ENCODE measurements around the gene RNLS.

The RNLS gene

DNA sequence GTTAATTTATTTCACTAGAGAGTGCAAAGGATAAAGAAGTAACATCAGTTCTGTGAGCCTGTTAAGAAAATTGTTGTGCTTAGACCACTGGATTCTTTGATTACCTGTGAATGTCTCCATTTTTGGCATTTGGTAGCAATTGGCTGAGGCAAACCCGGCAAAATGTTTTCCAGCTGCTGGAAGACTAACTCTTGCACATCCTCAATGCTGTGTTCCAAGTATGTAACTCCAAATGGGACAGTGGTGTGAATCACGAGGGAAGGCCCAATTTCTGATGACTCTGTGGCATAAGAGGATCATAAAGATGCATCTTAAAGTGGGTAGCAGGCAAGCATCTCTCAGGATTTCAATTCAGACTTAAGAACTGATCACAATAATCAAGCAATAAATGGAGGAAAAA, 268.8 kb downstream of the RNLS start (continued):
- no peak for TF ChIP-seq SP2 (tag by site-specific recombination; IDR thresholded peaks at IDR 0.05)
- TF ChIP-seq, protein P1, sequence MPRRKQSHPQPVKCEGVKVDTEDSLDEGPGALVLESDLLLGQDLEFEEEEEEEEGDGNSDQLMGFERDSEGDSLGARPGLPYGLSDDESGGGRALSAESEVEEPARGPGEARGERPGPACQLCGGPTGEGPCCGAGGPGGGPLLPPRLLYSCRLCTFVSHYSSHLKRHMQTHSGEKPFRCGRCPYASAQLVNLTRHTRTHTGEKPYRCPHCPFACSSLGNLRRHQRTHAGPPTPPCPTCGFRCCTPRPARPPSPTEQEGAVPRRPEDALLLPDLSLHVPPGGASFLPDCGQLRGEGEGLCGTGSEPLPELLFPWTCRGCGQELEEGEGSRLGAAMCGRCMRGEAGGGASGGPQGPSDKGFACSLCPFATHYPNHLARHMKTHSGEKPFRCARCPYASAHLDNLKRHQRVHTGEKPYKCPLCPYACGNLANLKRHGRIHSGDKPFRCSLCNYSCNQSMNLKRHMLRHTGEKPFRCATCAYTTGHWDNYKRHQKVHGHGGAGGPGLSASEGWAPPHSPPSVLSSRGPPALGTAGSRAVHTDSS (tag by site-specific recombination; IDR thresholded peaks at IDR 0.05) = no peak
- no peak for TF ChIP-seq ZNF394 (tag by site-specific recombination; IDR thresholded peaks at IDR 0.05; ENCODE audit: borderline replicate concordance)
- TF ChIP-seq HOXD13 (CRISPR knock-in tag; IDR thresholded peaks at IDR 0.05; ENCODE audit: borderline replicate concordance) = no peak
- no peak for TF ChIP-seq HOXC10 (CRISPR knock-in tag; IDR thresholded peaks at IDR 0.05)
- TF ChIP-seq ZNF169 (tag by site-specific recombination; IDR thresholded peaks at IDR 0.05) = no peak
- no peak for TF ChIP-seq HOXA7 (CRISPR knock-in tag; IDR thresholded peaks at IDR 0.05; ENCODE audit: borderline replicate concordance)
- TF ChIP-seq ZNF248 (tag by site-specific recombination; IDR thresholded peaks at IDR 0.05) = no peak

DNA sequence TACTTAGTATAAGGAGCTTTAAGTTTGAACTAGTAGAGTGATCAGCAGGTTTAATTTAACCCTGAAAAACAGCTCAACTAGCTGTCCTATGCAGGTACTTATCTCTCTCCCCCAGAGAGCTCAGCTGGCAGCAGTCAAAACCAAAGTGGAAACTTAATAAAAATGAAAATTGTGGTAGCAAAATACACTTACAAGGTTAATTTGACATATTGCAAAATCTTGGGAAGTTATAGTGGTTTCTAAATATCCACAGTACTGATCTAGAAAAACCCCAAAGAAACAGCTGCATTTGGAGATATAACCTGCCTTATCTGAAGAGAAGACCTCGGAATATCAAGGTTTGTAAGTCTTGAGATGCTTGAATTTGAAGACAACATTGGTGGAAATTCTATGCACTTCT, 269.2 kb downstream of the RNLS start:
- H3K27ac ChIP-seq (ENCODE audit: extremely low read depth, low read depth, low read length) = no peak overlapping the region
- TF ChIP-seq, protein P2, sequence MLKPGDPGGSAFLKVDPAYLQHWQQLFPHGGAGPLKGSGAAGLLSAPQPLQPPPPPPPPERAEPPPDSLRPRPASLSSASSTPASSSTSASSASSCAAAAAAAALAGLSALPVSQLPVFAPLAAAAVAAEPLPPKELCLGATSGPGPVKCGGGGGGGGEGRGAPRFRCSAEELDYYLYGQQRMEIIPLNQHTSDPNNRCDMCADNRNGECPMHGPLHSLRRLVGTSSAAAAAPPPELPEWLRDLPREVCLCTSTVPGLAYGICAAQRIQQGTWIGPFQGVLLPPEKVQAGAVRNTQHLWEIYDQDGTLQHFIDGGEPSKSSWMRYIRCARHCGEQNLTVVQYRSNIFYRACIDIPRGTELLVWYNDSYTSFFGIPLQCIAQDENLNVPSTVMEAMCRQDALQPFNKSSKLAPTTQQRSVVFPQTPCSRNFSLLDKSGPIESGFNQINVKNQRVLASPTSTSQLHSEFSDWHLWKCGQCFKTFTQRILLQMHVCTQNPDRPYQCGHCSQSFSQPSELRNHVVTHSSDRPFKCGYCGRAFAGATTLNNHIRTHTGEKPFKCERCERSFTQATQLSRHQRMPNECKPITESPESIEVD (tag by site-specific recombination; IDR thresholded peaks at IDR 0.05) = no peak
- TF ChIP-seq RBAK (tag by site-specific recombination; IDR thresholded peaks at IDR 0.05) (no peak), ZNF133 (tag by site-specific recombination; IDR thresholded peaks at IDR 0.05) (no peak), ZNF791 (tag by site-specific recombination; IDR thresholded peaks at IDR 0.05) (no peak), ZNF514 (tag by site-specific recombination; IDR thresholded peaks at IDR 0.05) (no peak)
- TF ChIP-seq, protein P3, sequence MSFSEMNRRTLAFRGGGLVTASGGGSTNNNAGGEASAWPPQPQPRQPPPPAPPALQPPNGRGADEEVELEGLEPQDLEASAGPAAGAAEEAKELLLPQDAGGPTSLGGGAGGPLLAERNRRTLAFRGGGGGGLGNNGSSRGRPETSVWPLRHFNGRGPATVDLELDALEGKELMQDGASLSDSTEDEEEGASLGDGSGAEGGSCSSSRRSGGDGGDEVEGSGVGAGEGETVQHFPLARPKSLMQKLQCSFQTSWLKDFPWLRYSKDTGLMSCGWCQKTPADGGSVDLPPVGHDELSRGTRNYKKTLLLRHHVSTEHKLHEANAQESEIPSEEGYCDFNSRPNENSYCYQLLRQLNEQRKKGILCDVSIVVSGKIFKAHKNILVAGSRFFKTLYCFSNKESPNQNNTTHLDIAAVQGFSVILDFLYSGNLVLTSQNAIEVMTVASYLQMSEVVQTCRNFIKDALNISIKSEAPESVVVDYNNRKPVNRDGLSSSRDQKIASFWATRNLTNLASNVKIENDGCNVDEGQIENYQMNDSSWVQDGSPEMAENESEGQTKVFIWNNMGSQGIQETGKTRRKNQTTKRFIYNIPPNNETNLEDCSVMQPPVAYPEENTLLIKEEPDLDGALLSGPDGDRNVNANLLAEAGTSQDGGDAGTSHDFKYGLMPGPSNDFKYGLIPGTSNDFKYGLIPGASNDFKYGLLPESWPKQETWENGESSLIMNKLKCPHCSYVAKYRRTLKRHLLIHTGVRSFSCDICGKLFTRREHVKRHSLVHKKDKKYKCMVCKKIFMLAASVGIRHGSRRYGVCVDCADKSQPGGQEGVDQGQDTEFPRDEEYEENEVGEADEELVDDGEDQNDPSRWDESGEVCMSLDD (tag by site-specific recombination; IDR thresholded peaks at IDR 0.05) = no peak
- TF ChIP-seq, protein P4, sequence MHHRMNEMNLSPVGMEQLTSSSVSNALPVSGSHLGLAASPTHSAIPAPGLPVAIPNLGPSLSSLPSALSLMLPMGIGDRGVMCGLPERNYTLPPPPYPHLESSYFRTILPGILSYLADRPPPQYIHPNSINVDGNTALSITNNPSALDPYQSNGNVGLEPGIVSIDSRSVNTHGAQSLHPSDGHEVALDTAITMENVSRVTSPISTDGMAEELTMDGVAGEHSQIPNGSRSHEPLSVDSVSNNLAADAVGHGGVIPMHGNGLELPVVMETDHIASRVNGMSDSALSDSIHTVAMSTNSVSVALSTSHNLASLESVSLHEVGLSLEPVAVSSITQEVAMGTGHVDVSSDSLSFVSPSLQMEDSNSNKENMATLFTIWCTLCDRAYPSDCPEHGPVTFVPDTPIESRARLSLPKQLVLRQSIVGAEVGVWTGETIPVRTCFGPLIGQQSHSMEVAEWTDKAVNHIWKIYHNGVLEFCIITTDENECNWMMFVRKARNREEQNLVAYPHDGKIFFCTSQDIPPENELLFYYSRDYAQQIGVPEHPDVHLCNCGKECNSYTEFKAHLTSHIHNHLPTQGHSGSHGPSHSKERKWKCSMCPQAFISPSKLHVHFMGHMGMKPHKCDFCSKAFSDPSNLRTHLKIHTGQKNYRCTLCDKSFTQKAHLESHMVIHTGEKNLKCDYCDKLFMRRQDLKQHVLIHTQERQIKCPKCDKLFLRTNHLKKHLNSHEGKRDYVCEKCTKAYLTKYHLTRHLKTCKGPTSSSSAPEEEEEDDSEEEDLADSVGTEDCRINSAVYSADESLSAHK (tag by site-specific recombination; IDR thresholded peaks at IDR 0.05) = peak; percentile 51; the same call in 1 of the 2 replicates
- ChIA-PET POLR2A (no interaction called here), CTCF (no interaction called here)
- H3K4me3 ChIP-seq (ENCODE audit: low read depth, low read length) = no peak overlapping the region
- no peaks in the 10 kb centered on the region for H3K36me3 ChIP-seq (ENCODE audit: control insufficient read depth in 2 of 2, insufficient read depth in 1 of 2, low read length in 2 of 2)
- H3K9me3 ChIP-seq (ENCODE audit: control insufficient read depth, insufficient read depth, low read depth, low read length) = no peaks in the 10 kb centered on the region
- H3K4me1 ChIP-seq (ENCODE audit: control insufficient read depth, insufficient read depth, low read length) = peaks cover 16% of the 10 kb centered on the region

DNA sequence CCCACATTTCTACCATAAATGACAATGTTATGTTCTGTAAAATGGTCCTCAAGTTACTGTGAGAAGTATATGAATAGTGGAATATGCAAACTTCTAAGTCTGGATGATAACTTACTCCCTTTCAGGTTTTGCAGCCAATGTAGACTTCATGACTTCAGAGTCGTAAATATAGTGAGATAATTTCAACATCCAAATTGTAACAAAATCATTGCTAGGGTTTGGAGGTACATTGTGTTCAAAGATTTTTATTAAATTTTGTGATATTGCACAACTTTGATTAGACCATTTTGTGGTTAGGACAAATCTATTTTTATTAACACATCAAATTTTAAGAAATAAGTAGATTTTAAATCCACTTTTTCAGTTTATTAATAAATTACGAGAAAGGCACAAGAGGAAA, 270.3 kb downstream of the RNLS start:
- CTCF ChIA-PET = no interaction called here
- TF ChIP-seq, protein P5, sequence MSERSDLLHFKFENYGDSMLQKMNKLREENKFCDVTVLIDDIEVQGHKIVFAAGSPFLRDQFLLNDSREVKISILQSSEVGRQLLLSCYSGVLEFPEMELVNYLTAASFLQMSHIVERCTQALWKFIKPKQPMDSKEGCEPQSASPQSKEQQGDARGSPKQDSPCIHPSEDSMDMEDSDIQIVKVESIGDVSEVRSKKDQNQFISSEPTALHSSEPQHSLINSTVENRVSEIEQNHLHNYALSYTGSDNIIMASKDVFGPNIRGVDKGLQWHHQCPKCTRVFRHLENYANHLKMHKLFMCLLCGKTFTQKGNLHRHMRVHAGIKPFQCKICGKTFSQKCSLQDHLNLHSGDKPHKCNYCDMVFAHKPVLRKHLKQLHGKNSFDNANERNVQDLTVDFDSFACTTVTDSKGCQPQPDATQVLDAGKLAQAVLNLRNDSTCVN (tag by site-specific recombination; optimal IDR thresholded peaks at IDR 0.05) = no peak
- TF ChIP-seq FEZF1 (tag by site-specific recombination; IDR thresholded peaks at IDR 0.05) = no peak
- TF ChIP-seq SP3 (tag by site-specific recombination; IDR thresholded peaks at IDR 0.05) = no peak
- no peak for TF ChIP-seq KLF7 (tag by site-specific recombination; IDR thresholded peaks at IDR 0.05; ENCODE audit: borderline replicate concordance)
- no peak for TF ChIP-seq ZNF777 (tag by site-specific recombination; IDR thresholded peaks at IDR 0.05; ENCODE audit: borderline replicate concordance)
- no peak for TF ChIP-seq ZNF747 (tag by site-specific recombination; IDR thresholded peaks at IDR 0.05)
- TF ChIP-seq ZNF785 (tag by site-specific recombination; IDR thresholded peaks at IDR 0.05) = no peak
- TF ChIP-seq ZBTB8A (tag by site-specific recombination; IDR thresholded peaks at IDR 0.05) = no peak
- TF ChIP-seq TCF7L2 (IDR thresholded peaks at IDR 0.05; ENCODE audit: borderline replicate concordance, low read depth, low read length) = no peak
- TF ChIP-seq ZNF549 (tag by site-specific recombination; IDR thresholded peaks at IDR 0.05) = no peak
- no peak for TF ChIP-seq SP7 (tag by site-specific recombination; IDR thresholded peaks at IDR 0.05)
- no peak for TF ChIP-seq ZXDB (tag by site-specific recombination; IDR thresholded peaks at IDR 0.05)
- no peaks in the 10 kb centered on the region for H3K36me3 ChIP-seq (ENCODE audit: control insufficient read depth in 2 of 2, insufficient read depth in 1 of 2, low read length in 2 of 2)
- peaks cover 16% of the 10 kb centered on the region for H3K4me1 ChIP-seq (ENCODE audit: control insufficient read depth, insufficient read depth, low read length)
- no peak overlapping the region for H3K4me3 ChIP-seq (ENCODE audit: low read depth, low read length)
- POLR2A ChIA-PET = no interaction called here
- H3K9me3 ChIP-seq (ENCODE audit: control insufficient read depth, insufficient read depth, low read depth, low read length) = no peaks in the 10 kb centered on the region
- H3K27ac ChIP-seq (ENCODE audit: extremely low read depth, low read depth, low read length) = no peak overlapping the region
